ENCODE measurements around the gene LRP1-AS. TPM values are rescaled to one million over a fixed set of nuclear protein-coding genes. Genes with fewer than 3 reads are reported as not detected.

Gene LRP1-AS
- total RNA-seq, 3 donors from 2014 or later = not detected

DNA sequence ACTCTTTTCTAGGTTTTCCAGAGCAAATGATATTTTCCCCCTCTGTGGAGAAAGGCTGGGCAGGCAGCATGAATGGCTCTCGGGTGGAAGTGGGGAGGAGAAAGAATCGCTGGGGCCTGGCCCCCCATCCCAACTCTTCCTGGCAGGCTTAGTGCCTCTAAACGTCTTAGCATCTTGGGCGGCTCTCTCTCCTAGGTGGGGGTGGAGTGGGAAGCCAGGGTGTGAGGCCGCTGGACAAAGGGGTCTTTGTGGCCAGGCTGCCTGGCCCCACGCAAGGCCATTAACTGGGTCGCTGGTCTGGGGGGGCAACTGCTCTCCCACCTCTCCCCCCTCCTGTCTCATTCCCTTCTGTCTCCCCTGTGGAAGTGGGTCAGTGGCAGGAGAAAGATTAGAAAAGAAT, 4.7 kb downstream of the LRP1-AS start:
- intact Hi-C loops (cut with DNase I; ENCODE audit: low total_unique reads) = no loop called here
- H3K36me3 ChIP-seq = no peaks in the 10 kb centered on the region
- no peaks in the 10 kb centered on the region for H3K4me1 ChIP-seq
- peak overlapping the region in 1 of 3 donors; percentile 28 for H3K4me3 ChIP-seq
- H3K9me3 ChIP-seq = no peaks in the 10 kb centered on the region
- TF ChIP-seq POLR2A (IDR thresholded peaks at IDR 0.05) = no peak
- no peak for TF ChIP-seq POLR2AphosphoS5 (IDR thresholded peaks at IDR 0.05)
- TF ChIP-seq, protein P1, sequence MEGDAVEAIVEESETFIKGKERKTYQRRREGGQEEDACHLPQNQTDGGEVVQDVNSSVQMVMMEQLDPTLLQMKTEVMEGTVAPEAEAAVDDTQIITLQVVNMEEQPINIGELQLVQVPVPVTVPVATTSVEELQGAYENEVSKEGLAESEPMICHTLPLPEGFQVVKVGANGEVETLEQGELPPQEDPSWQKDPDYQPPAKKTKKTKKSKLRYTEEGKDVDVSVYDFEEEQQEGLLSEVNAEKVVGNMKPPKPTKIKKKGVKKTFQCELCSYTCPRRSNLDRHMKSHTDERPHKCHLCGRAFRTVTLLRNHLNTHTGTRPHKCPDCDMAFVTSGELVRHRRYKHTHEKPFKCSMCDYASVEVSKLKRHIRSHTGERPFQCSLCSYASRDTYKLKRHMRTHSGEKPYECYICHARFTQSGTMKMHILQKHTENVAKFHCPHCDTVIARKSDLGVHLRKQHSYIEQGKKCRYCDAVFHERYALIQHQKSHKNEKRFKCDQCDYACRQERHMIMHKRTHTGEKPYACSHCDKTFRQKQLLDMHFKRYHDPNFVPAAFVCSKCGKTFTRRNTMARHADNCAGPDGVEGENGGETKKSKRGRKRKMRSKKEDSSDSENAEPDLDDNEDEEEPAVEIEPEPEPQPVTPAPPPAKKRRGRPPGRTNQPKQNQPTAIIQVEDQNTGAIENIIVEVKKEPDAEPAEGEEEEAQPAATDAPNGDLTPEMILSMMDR (IDR thresholded peaks at IDR 0.05) = no peak
- peak overlapping the region; percentile 61 to 89 for H3K27ac ChIP-seq
- no peaks in the 10 kb centered on the region for H3K27me3 ChIP-seq
- DNase-seq (ENCODE audit: low spot score in 2 of 2) = no peak

DNA sequence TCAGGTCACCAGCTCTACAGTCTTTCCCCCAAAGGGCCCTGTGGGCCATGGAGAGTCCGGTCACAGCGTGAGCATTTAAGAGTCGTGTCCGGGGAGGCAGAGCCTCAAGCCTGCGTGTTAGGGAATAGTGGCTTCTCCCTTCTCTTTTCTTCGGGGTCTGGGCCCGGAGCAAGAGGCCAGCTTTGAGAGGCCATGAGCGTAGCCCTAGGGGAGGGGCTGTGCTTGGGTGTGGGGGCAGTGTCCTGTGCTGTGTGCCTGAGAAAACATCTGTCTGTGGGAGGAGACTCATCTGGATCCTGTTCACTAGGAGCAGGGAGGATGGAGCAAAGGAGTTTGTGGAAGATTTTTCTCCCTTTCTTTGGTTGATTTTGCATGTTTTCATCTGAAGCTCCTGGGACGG, 5.3 kb downstream of the LRP1-AS start:
- H3K27me3 ChIP-seq = no peaks in the 10 kb centered on the region
- no peaks in the 10 kb centered on the region for H3K4me1 ChIP-seq
- H3K4me3 ChIP-seq = peak overlapping the region in 1 of 3 donors; percentile 28
- H3K36me3 ChIP-seq = no peaks in the 10 kb centered on the region
- no peaks in the 10 kb centered on the region for H3K9me3 ChIP-seq
- intact Hi-C loops (cut with DNase I; ENCODE audit: low total_unique reads) = no loop called here
- peak overlapping the region; percentile 61 to 89 for H3K27ac ChIP-seq
- no peak for DNase-seq (ENCODE audit: low spot score in 2 of 2)
- TF ChIP-seq, protein P1 (IDR thresholded peaks at IDR 0.05) = no peak
- no peak for TF ChIP-seq POLR2A (IDR thresholded peaks at IDR 0.05)
- no peak for TF ChIP-seq POLR2AphosphoS5 (IDR thresholded peaks at IDR 0.05)

DNA sequence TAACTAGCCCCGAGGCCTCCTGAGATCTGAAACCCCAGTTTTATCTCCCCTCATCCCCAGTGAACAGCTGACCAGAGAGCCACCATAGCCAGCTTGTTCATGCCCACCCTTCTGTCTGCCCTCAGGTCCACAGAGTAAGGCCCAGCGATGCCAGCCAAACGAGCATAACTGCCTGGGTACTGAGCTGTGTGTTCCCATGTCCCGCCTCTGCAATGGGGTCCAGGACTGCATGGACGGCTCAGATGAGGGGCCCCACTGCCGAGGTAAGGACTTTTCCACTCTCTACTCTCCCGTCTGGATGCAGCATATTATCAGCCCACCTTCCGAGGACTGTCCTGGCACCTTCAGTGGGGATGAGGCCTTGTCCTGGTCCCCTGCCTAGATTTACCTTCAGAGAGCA, 6.2 kb downstream of the LRP1-AS start:
- H3K4me3 ChIP-seq = no peak overlapping the region
- H3K4me1 ChIP-seq = no peaks in the 10 kb centered on the region
- intact Hi-C loops (cut with DNase I; ENCODE audit: low total_unique reads) = no loop called here
- H3K27ac ChIP-seq = peak overlapping the region; percentile 61 to 89
- no peak for TF ChIP-seq POLR2AphosphoS5 (IDR thresholded peaks at IDR 0.05)
- no peaks in the 10 kb centered on the region for H3K36me3 ChIP-seq
- DNase-seq (ENCODE audit: low spot score in 2 of 2) = no peak
- H3K27me3 ChIP-seq = no peaks in the 10 kb centered on the region
- no peaks in the 10 kb centered on the region for H3K9me3 ChIP-seq

DNA sequence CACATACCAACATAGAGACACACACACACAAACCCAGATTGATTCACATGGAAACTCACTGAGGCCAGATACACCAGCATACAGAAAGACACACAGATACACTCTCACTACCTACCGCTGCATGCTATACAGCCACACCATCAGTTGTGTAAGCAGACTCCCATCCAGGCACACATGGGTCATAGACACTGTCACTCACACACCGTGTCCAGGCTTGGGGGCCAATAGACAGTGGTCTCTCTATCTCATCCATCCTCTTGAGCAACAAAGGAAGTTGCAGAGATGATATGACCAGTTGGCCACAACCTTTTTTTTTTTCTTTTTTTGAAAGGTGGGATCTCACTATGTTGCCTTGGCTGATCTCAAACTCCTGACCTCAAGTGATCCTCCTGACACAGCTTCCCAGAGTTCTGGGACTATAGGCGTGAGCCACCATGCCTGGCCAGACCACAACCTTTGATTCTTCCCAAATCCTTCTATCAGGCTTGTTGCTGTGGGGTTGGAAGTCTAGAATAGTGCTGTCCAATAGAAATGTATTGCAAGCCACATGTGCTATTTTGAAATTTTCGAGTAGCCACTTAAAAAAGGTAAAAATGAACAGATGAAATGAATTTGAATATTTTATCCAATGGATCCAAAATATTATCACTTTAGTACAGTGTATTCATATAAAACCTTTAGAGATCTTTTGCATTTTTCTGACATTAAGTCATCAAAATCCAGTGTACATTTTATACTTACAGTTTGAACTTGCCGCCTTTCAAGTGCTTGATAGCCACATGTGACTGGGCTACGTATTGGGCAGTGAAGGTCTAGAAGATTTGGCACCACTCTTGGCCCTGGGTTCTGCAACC, 7.4 kb downstream of the LRP1-AS start:
- Histone ChIP-seq H3K4me3 (peak overlapping the region in 1 of 3 donors; percentile 11), H3K27me3 (no peaks in the 10 kb centered on the region), H3K4me1 (no peaks in the 10 kb centered on the region), H3K27ac (peak overlapping the region in 1 of 2 donors; percentile 93), H3K36me3 (no peaks in the 10 kb centered on the region), H3K9me3 (no peaks in the 10 kb centered on the region)
- TF ChIP-seq POLR2A (IDR thresholded peaks at IDR 0.05) (no peak), POLR2AphosphoS5 (IDR thresholded peaks at IDR 0.05) (peak in 1 of 3 donors; percentile 32)
- DNase-seq (ENCODE audit: low spot score in 2 of 2) = no peak
- intact Hi-C loops (cut with DNase I; ENCODE audit: low total_unique reads) = no loop called here

DNA sequence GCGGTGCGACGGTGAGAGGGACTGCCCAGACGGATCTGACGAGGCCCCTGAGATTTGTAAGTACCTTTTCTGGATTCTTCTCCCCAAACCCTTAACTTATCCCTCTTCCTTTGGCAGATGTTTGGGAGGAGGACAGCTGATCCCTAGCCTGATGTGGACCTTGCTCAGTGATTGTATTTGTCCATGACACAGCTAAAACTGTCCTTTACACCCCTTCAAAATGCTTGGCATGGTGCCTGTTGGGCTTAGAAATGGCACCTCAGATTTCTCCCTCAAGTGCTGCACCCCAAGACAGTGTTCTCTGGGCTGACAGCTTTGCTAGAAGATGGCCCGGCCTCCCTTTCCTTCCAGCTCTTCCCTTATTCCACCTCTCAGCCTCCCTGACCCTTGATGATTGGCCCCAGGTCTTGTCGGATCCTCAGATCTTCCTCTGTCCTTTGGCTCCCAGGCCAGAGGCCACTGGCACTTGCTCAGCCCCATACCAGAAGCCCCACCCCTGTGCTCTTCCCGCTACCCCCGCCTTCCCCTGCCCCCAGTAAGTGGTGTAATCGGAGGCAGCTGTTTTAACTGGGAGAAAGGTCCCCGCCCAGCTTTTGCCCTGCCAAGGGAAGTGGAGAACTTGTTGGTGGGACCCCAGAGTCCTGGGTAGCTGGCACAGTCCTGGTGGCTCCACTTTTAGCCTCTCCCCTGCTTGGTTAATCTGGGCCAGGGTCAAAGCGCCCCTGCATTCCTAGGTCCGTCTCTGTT, 8.7 kb downstream of the LRP1-AS start:
- Histone ChIP-seq H3K27ac (peak overlapping the region; percentile 57 to 93), H3K27me3 (no peaks in the 10 kb centered on the region), H3K4me1 (no peaks in the 10 kb centered on the region), H3K9me3 (no peaks in the 10 kb centered on the region), H3K4me3 (peak overlapping the region in 1 of 3 donors; percentile 25), H3K36me3 (no peaks in the 10 kb centered on the region)
- no peak for DNase-seq (ENCODE audit: low spot score in 2 of 2)
- no peak for TF ChIP-seq POLR2AphosphoS5 (IDR thresholded peaks at IDR 0.05)
- TF ChIP-seq, protein P1 (IDR thresholded peaks at IDR 0.05) = no peak
- no peak for TF ChIP-seq POLR2A (IDR thresholded peaks at IDR 0.05)
- intact Hi-C loops (cut with DNase I; ENCODE audit: low total_unique reads) = no loop called here
